Activated naive CD8-positive, alpha-beta T cell treated with anti-CD3 and anti-CD28 coated beads, Interleukin-2, amount 50 U/mL, for 16 hours (primary cell): Measurements from ENCODE around the gene CSNK1A1L.

Experiments
- DNase-seq: peaks from one replicate; pipeline ENCODE4 v3.0.0-alpha.2; 2020; ENCODE audit warnings: low read depth, low spot score

Gene CSNK1A1L

GRCh38 chr13:37105251-37105714 lies at the start of gene CSNK1A1L:
Gene CSNK1A1L, minus strand, starts transcription at chr13:37105664. Its CDS starts 408 bp downstream, at chr13:37105256.
- no peak for DNase-seq

DNA sequence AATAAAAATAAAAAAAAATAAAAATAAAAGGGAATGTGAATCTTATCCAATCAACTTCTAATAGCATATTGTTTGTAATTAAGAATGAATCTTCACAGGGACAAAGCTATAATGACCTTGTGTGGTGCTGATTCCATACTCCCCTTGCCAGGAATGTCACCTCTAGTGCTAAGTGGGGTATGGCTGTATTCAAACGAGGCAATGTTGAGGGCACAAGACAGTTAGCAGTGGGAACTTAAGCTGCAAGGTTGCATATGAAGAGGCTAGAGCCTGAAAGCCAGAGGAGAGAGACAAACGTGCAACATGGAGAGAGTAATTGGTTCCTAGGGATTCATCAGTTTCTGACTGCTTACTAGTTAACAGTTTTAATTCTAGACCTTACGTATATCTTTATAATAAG lies 43.9 kb upstream of the CSNK1A1L start:
- DNase-seq = no peak

GRCh38 chr13:37148501-37148900 lies 43.0 kb upstream of the CSNK1A1L start:
- DNase-seq = no peak

GRCh38 chr13:37144661-37145060 lies 39.2 kb upstream of the CSNK1A1L start:
- no peak for DNase-seq

GRCh38 chr13:37143911-37144310 lies 38.4 kb upstream of the CSNK1A1L start:
- no peak for DNase-seq

GRCh38 chr13:37142877-37143276 lies 37.4 kb upstream of the CSNK1A1L start:
- no peak for DNase-seq

DNA sequence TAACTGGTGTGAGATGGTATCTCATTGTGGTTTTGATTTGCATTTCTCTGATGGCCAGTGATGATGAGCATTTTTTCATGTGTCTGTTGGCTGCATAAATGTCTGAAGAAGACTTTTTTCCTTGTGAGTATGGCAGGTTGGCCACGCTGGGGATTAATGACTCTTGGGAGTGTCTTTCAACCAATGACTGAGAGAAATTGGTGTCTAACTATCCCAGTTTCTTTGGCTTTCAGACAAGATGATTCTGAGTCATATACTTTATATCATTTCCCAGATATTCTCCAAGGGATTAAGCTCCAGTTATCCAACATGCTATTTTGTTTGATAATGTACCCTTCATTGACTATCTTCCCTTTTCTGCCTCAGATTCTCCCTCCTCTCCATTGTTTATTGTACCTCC lies 35.5 kb upstream of the CSNK1A1L start:
- no peak for DNase-seq

- DNase-seq = no peak
These were observed 33.9 kb upstream of the CSNK1A1L start for GRCh38 chr13:37139356-37139755.

DNA sequence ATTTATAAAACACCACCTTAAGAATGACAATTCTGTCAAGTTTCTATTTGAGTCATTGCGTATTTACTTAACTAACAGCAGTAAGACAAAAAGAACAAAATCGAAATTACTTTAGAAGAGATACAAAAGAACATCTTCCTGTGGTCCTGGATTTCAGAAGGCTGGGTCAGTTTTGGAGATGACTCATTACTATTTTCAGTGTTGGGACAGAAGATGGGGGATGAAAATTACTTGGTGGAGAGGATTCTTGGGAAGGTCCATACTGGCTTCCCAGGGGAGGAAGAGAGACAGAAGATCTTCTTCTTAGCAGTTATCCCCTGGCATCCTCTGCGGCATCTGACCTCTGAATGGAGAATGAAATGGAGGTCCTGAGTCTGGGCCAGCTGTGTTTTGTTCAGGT lies 33.5 kb upstream of the CSNK1A1L start:
- no peak for DNase-seq

- DNase-seq = no peak
These were observed 32.7 kb upstream of the CSNK1A1L start for GRCh38 chr13:37138169-37138568.

DNA sequence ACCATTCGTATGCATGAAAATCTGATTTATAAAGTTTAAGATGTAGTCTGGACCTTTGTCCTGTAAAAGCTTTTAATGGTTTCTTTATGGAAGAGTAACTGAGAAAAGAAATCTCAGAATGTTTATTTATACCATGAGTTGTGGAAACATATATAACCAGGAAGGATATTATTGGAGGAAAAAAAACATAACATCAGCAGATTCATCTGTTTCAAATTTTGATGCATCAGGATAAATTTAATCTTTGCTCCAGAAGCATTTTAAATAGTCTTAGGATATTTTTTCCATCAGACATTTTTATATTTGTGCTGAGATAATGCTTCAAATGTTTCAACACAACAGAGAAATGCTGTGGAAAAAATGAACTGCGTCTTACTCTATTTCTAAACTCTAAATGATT lies 31.2 kb upstream of the CSNK1A1L start:
- DNase-seq = no peak

DNA sequence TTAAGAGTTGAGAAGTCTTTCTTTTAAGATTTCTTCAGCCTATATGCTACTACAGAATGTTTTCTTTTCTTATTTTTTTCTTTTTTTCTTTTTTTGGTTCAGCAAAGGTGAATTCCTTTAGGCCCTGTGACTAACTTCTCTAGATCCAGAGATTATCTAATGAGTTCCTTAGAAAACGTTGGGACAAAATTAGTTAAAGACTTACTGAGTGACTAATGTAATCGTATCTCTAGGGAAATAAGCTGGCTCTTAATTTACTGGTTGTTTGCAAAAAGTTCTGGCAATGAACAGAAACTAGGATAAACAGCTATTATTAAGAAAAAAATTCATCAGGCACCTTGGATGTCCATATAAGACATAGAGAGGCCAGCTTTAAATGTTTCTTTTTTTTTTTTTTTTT lies 30.7 kb upstream of the CSNK1A1L start:
- no peak for DNase-seq

DNA sequence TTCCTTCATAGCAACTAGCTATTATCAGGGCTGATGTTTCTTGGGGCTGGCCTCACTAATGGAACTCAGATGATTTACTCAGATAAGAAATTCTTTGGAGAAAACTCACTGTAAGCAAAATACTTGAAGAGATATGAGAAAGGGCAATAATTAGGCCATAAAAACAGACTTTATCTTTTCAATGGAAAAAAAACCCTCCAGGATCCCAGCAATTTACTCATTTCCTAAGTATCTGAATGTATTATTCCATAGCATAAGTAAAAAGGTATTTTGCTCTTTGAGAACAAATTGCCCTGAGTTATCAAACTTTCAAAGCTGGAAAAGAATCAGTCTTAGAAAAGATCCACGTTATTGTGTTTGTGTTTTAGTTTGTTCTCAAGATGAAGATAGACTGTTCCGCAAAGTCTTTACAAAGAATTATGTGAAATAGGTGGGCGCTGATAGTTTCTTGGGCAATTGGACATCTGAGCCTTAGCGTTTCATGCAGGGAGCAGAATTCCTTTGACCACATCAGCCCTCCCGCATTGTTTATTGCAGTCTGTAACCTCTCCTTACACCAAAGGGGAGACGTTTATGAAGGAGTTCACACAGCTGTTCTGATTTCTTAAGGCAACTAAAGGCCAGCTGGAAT lies 29.1 kb upstream of the CSNK1A1L start:
- no peak for DNase-seq

DNA sequence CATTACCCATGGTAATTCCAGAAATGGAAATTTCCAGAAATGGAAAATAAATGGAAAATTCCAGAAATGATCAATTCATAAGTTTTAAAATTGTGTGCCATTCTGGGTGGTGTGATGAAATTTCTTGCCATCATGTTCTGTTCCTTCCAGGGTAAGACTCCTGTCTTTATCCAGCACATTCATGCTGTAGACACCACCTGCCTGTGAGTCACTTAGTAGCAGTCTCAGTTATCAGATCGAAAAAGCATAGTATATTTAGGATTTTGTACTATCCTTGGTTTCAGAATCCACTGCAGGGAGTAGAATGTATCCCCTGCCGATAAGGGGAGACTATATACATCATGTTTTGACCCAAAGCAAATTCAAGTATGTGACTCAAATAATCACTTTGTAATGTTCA lies 26.7 kb upstream of the CSNK1A1L start:
- DNase-seq = no peak

DNA sequence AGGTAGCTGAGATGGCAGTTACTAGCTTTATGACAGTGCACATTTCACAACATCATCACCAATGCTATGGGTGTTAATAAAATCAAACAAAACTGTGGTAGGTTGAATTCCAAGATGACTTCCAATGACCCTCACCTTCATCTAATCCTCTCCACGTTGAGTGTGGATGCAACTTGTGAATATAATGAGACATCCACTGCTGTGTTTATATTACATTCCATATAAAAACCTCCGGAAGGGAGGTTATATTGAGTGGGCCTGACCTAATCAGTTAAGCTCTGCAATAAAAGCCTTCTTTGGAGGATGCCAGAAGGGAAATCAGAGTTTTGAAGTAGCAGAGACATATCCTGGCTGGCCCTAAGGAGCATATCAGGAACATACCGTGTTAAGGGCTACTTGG lies 25.6 kb upstream of the CSNK1A1L start:
- no peak for DNase-seq

DNA sequence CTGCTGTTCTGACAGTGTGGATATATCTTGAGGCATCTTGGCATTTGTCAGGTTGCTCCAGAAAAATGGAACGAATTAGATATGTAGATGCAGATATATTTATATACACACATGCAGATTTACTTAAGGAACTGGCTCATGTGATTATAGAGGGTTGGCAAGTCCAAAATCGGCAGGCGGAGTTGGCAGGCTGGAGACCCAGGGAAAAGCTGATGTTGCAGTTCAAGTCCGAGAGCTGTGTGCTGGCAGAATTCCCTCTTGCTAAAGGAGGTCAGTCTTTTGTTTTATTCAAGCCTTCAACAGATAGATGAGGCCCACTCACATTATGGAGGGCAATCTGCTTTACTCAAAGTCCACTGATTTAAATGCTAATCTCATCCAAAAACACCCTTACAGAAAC lies 24.4 kb upstream of the CSNK1A1L start:
- no peak for DNase-seq

GRCh38 chr13:37127691-37128241 lies 22.3 kb upstream of the CSNK1A1L start:
- no peak for DNase-seq

GRCh38 chr13:37123337-37123736 lies 17.9 kb upstream of the CSNK1A1L start:
- no peak for DNase-seq

- no peak for DNase-seq
These were observed 12.6 kb upstream of the CSNK1A1L start for GRCh38 chr13:37118016-37118415.

DNA sequence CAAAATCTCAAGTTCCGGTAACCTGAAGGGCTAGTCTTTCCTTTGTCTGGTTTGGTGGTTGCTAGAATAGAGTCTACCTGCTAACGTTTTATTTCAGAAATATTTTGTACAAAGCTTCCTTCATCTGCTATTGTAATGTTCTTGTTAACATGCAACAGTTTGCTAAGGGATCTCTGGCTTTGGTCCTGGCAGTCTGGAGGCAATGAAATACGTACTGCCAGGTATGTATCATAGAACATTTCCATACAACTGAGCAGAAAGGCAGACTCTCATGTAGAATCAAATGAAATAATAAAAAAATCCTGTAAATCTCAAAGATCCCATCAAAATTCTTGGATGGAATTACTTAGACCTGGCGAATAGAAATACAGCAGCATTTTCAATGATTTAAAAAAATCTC lies 8.8 kb upstream of the CSNK1A1L start:
- no peak for DNase-seq

DNA sequence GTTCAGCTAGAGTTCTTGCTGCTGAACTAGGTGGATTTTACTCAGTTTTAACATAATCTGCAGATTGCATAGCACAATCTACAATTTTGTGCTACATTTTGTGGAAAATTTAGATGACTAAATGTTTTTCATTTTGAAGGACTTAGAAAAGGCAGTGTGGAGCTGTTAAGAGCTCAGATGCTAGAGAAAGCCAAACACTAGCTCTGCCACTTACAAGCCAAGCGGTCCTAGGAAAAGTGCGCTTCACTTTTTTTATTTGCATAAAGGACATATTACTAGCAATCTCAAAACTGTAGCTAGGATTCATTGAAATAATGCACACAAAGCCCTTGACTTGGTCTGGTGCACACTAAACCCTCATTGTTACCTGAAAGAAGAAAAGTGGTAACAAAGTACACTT lies 8.1 kb upstream of the CSNK1A1L start:
- DNase-seq = no peak

DNA sequence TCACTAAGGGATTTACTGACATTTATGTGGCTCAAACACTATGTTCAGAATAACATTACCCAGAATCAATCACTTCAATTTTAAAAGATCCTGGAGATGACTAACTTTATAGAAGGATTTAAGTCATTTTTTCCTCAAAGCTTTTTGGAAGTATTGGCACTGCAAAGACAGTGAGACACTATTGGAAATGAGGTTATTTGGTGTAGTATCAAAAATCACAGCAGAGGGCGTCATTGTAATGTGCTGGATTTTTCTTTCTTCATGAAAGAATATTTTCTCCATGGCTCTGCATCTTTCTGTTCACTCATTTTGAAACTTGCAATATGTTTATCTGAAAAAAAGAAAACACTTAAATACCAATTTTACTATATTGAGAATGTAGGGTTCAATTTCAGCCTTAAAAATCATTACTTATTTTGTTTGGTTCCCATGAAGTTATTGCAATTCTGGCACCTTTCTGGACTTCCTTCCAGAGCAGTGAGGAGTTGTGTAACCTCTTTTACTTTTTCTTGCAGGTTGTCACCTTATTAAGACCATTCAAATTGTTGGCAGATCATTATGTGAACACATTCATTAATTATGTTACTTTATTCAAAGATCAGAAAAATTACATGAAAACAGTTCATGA lies 3.7 kb upstream of the CSNK1A1L start:
- DNase-seq = no peak

DNA sequence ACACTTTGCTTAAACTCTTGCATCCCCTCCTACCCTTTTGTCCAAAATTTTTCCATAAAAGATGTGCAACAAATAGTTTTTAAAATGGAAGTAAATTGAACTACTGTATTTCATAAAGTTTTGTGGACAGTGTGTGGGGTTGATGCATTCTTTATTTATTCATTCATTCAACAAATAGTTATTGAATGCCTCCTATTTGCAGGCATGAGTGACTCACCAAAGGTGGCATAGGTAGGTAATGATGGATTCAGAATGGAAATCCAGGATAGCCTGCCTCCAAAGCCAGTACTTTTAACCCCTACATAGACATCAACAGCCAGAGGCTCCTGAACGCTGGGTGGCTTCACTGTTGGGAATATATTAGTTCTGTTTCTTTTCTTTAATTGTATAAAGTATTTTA lies 2.4 kb upstream of the CSNK1A1L start:
- DNase-seq = no peak
